ENCODE results near the gene PPP4R3A. TPM values are rescaled to one million over a fixed set of nuclear protein-coding genes. Genes with fewer than 3 reads are reported as not detected.

PPP4R3A gene
- total RNA-seq, 3 donors from 2014 or later (not counting 1 experiment from before 2014, with no cell fraction given) = 168 to 216 (median 180) TPM

DNA sequence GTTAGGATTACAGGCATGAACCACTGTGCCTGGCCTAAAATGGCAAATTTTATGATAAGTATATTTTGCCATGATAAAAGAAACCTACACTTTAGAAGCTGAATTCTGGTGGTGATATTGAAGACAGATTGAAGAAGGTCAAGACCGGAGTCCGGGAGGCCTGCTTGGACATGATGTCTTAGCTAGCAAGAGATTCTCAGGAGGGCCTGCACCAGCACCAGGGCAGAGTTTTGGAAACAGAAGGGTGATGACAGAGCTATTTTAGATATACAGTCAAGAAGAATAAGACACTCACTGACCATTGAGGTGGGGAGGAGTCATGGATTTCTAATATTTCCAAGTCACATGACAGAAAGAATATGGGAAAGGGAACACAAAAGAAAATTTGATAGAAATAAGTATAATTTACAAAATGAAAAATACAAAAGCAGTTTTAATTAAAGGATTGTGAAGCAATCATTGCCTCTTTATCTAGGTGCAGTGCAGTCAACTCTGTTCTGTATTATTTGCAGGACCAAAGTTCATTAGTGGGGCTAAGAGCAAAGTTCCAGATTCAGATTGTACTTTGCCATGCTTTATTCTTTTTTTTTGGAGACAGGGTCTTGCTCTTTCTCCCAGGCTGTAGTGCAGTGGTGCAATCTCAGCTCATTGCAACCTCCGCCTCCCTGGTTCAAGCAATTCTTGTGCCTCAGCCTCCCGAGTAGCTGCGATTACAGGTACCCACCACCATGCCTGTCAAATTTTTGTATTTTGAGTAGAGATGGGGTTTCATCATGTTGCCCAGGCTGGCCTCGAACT, 9.3 kb upstream of the PPP4R3A start:
- Mint-ChIP-seq H3K4me3 (no peak overlapping the region), H3K27ac (no peak overlapping the region), H3K4me1 (peaks cover 8 to 9% of the 10 kb centered on the region in 2 donors), H3K36me3 (no peaks in the 10 kb centered on the region), H3K27me3 (ENCODE audit: low read depth in 2 of 2) (peaks cover 9 to 10% of the 10 kb centered on the region in 2 donors), H3K9me3 (no peaks in the 10 kb centered on the region)
- Histone ChIP-seq H3K27ac (ENCODE audit: low read length) (no peak overlapping the region), H3K27me3 (ENCODE audit: control insufficient read depth, insufficient read depth, low read length) (no peaks in the 10 kb centered on the region), H3K4me1 (ENCODE audit: control insufficient read depth, insufficient read depth, low read length) (no peaks in the 10 kb centered on the region), H3K4me3 (ENCODE audit: low read length) (no peak overlapping the region), H3K36me3 (ENCODE audit: control insufficient read depth, insufficient read depth, low read length) (no peaks in the 10 kb centered on the region), H3K9me3 (ENCODE audit: control insufficient read depth, insufficient read depth, low read length) (no peaks in the 10 kb centered on the region)
- ATAC-seq = no peak
- TF ChIP-seq, protein P1, sequence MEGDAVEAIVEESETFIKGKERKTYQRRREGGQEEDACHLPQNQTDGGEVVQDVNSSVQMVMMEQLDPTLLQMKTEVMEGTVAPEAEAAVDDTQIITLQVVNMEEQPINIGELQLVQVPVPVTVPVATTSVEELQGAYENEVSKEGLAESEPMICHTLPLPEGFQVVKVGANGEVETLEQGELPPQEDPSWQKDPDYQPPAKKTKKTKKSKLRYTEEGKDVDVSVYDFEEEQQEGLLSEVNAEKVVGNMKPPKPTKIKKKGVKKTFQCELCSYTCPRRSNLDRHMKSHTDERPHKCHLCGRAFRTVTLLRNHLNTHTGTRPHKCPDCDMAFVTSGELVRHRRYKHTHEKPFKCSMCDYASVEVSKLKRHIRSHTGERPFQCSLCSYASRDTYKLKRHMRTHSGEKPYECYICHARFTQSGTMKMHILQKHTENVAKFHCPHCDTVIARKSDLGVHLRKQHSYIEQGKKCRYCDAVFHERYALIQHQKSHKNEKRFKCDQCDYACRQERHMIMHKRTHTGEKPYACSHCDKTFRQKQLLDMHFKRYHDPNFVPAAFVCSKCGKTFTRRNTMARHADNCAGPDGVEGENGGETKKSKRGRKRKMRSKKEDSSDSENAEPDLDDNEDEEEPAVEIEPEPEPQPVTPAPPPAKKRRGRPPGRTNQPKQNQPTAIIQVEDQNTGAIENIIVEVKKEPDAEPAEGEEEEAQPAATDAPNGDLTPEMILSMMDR (IDR thresholded peaks at IDR 0.05) = no peak
- intact Hi-C loops (cut with micrococcal nuclease) = no loop called here
- no peak for DNase-seq
- WGBS (ENCODE audit: insufficient coverage) = 92% methylated on average over 6 of the region's 6 CpGs

DNA sequence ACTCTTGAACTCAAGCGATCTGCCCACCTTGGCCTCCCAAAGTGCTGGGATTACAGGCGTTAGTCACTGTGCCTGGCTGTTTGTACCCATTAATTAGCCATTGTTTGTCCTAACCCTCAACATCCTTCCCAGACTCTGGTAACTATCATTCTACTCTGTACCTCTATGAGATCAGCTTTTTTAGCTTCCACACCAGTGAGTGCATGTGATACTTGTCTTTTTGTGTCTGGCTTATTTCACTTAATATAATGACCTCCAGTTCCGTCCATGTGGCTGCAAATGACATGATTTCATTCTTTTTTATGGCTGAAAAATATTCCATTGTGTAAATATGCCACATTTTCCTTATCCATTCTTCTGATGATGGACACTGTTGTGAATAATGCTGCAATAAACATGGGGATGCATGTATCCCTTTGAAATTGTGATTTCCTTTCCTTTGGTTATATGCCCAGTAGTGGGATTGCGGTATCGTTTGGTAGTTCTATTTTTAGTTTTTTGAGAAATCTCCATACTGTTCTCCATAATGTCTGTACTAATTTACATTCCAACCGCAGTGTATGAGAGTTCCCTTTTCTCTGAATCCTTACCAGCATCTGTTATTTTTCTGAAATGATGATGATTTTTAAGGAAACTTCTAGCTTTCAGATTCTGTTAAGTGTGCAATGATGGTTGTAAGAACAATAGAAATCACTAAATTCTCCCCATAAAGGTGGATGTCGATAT, 6.7 kb upstream of the PPP4R3A start:
- no peaks in the 10 kb centered on the region for H3K36me3 ChIP-seq (ENCODE audit: control insufficient read depth, insufficient read depth, low read length)
- H3K4me1 ChIP-seq (ENCODE audit: control insufficient read depth, insufficient read depth, low read length) = no peaks in the 10 kb centered on the region
- H3K9me3 ChIP-seq (ENCODE audit: control insufficient read depth, insufficient read depth, low read length) = no peaks in the 10 kb centered on the region
- ATAC-seq (no peak), DNase-seq (no peak)
- Mint-ChIP-seq H3K4me1 (no peaks in the 10 kb centered on the region), H3K4me3 (no peak overlapping the region), H3K27ac (no peak overlapping the region), H3K36me3 (no peaks in the 10 kb centered on the region), H3K9me3 (no peaks in the 10 kb centered on the region), H3K27me3 (ENCODE audit: low read depth in 2 of 2) (peaks cover 4 to 10% of the 10 kb centered on the region in 2 donors)
- intact Hi-C loops (cut with micrococcal nuclease) = no loop called here
- no peaks in the 10 kb centered on the region for H3K27me3 ChIP-seq (ENCODE audit: control insufficient read depth, insufficient read depth, low read length)
- H3K4me3 ChIP-seq (ENCODE audit: low read length) = no peak overlapping the region
- TF ChIP-seq, protein P1 (IDR thresholded peaks at IDR 0.05) = no peak
- 82% methylated on average over 3 of the region's 7 CpGs for WGBS (ENCODE audit: insufficient coverage)
- no peak overlapping the region for H3K27ac ChIP-seq (ENCODE audit: low read length)

DNA sequence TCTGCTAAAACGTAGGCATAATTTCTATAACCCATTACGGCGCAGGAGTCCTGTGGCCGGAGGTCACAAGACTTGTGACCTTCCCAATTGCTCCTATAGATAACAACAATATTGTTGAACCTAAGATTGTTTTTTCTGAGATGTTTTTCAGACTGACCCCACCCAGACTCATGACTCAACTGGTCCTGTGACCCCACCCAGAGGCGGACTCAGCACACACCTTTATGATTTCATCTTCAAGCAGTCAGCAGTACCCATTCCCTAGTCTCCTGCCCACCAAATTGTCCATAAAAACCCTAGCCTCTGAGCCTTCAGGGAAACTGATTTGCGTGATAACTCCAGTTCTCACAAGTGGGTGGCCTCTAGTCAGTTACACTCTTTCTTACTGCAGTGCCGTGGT, 5.9 kb upstream of the PPP4R3A start:
- 92% methylated on average over 6 of the region's 7 CpGs for WGBS (ENCODE audit: insufficient coverage)
- no peak overlapping the region for H3K4me3 Mint-ChIP-seq
- no peaks in the 10 kb centered on the region for H3K36me3 Mint-ChIP-seq
- no peak overlapping the region for H3K27ac ChIP-seq (ENCODE audit: low read length)
- H3K9me3 Mint-ChIP-seq = no peaks in the 10 kb centered on the region
- no peak overlapping the region for H3K4me3 ChIP-seq (ENCODE audit: low read length)
- intact Hi-C loops (cut with micrococcal nuclease) = no loop called here
- H3K4me1 Mint-ChIP-seq = peaks cover 0 to 2% of the 10 kb centered on the region in 2 donors
- H3K27ac Mint-ChIP-seq = no peak overlapping the region
- TF ChIP-seq, protein P1 (IDR thresholded peaks at IDR 0.05) = no peak
- no peak for ATAC-seq
- H3K36me3 ChIP-seq (ENCODE audit: control insufficient read depth, insufficient read depth, low read length) = no peaks in the 10 kb centered on the region
- no peaks in the 10 kb centered on the region for H3K27me3 ChIP-seq (ENCODE audit: control insufficient read depth, insufficient read depth, low read length)
- no peak for DNase-seq
- H3K4me1 ChIP-seq (ENCODE audit: control insufficient read depth, insufficient read depth, low read length) = peaks cover 3% of the 10 kb centered on the region
- H3K27me3 Mint-ChIP-seq (ENCODE audit: low read depth in 2 of 2) = peaks cover 4 to 10% of the 10 kb centered on the region in 2 donors
- no peaks in the 10 kb centered on the region for H3K9me3 ChIP-seq (ENCODE audit: control insufficient read depth, insufficient read depth, low read length)

Measured in natural killer cell (primary cell).